Upper lobe of right lung (tissue), 1 donor: ENCODE data around the gene OR13C8. TPM values are rescaled to one million over a fixed set of nuclear protein-coding genes. Genes with fewer than 3 reads are reported as not detected.

Experiments
- ATAC-seq: fragments of 200-7000 bp; cut with Tn5 transposase; one replicate; pipeline ENCODE4 v1.9.1; 2020; ENCODE audit warnings: mild to moderate bottlenecking, moderate library complexity
- DNase-seq: peaks from one replicate; pipeline ENCODE4 v3.0.0-alpha.2; 2020
- H3K27ac ChIP-seq: fragments of 200-600 bp; one replicate; pipeline ENCODE4 v1.8.0; 2022
- H3K27me3 ChIP-seq: fragments of 200-600 bp; one replicate; pipeline ENCODE4 v1.8.0; 2022; ENCODE audit warnings: mild to moderate bottlenecking
- H3K36me3 ChIP-seq: fragments of 200-600 bp; one replicate; pipeline ENCODE4 v1.8.0; 2022
- H3K4me1 ChIP-seq: fragments of 200-600 bp; one replicate; pipeline ENCODE4 v1.8.0; 2022
- H3K4me3 ChIP-seq: fragments of 200-600 bp; one replicate; pipeline ENCODE4 v1.8.0; 2022; ENCODE audit warnings: mild to moderate bottlenecking
- H3K9me3 ChIP-seq: fragments of 200-600 bp; one replicate; pipeline ENCODE4 v1.8.0; 2022
- CTCF ChIP-seq: fragments of 200-600 bp; IDR thresholded peaks from one replicate; pipeline ENCODE4 v1.8.0; 2022; ENCODE audit warnings: antibody characterized with exemption
- intact Hi-C: fragments of 100-400 bp; cut with DNase I; formaldehyde crosslinking; loops from one replicate; pipeline ENCODE4 v1.11.0; 2022
- total RNA-seq: library from RNA; stranded (reverse); fragmentation: NEBNext Ultra II Directional; extraction: Animal tissue kit (Norgen Biotek cat#: 25700); gene quantifications from one replicate; pipeline ENCODE4 v1.2.1, GENCODE V29; 2021
- donor health status: DM: no; HTN: yes; CAD: no; lungs with severe emphysema.

Gene OR13C8
- total RNA-seq, 1 donor from 2014 or later = not detected

GRCh38 chr9:104618104-104618503 is 49.1 kb downstream of the OR13C8 start, which contains the start of gene OR13C9:
TSS of gene OR13C9 (minus strand) at chr9:104618204. CDS start at chr9:104618204, 0 bp downstream.
- no peak for DNase-seq
- Histone ChIP-seq H3K4me3 (no peak within 1 kb of the TSS), H3K9me3 (no peaks in the 10 kb centered on the region), H3K27ac (no peak within 1 kb of the TSS), H3K36me3 (no peaks in the 10 kb centered on the region), H3K27me3 (no peaks in the 10 kb centered on the region), H3K4me1 (no peaks in the 10 kb centered on the region)
- intact Hi-C loops = no loop called here
- ATAC-seq = no peak
- TF ChIP-seq CTCF = no peak

Other genes with a start within 250 kb of the OR13C8 start
- gene OR13F1, start 64.9 kb upstream of the OR13C8 start, total RNA-seq = not detected
- not detected for gene OR13C4, start 42.0 kb upstream of the OR13C8 start, total RNA-seq
- not detected for gene OR13C3, start 32.3 kb upstream of the OR13C8 start, total RNA-seq
- gene OR13C5, start 30.2 kb downstream of the OR13C8 start, total RNA-seq = not detected
- gene OR13C2, start 36.5 kb downstream of the OR13C8 start, total RNA-seq = not detected
- gene OR13C9, start 49.0 kb downstream of the OR13C8 start, total RNA-seq = not detected
- gene OR13D1, start 125.3 kb downstream of the OR13C8 start, total RNA-seq = not detected
- gene NIPSNAP3A, start 178.5 kb downstream of the OR13C8 start, total RNA-seq = 26.0 TPM
- 2.2 TPM for gene NIPSNAP3B, start 195.0 kb downstream of the OR13C8 start, total RNA-seq